Adrenal gland (tissue), 5 donors: Measurements from ENCODE around the gene MED12.

Experiments used
- CTCF ChIP-seq, 6 experiments: fragments of 450-650 bp in 4 of 6; fragments of 200-600 bp in 2 of 6; sonication (generic) in 1 of 6; IDR thresholded peaks; 1 replicate in 5 of 6; 2 replicates in 1 of 6; pipeline versions ENCODE4 v1.5.1 to v1.8.0; 2016 to 2021; ENCODE audit warnings: antibody characterized with exemption in 6 of 6, mild to moderate bottlenecking in 2 of 6, moderate library complexity in 1 of 6
- POLR2A ChIP-seq, 2 donors: fragments of 450-650 bp; IDR thresholded peaks; one replicate each; pipeline ENCODE4 v1.6.1; 2017; ENCODE audit warnings: antibody characterized with exemption in 2 of 2, mild to moderate bottlenecking in 2 of 2, moderate library complexity in 1 of 2
- donor health status: DM: no; HTN: no; CAD: no.

- no peak for TF ChIP-seq CTCF (IDR thresholded peaks at IDR 0.05)
- no peak for TF ChIP-seq POLR2A (IDR thresholded peaks at IDR 0.05)
Measured at GRCh38 chrX:71183341-71183740, 64.9 kb downstream of the MED12 start.
